ENCODE measurements around the gene FAAP100. TPM values are rescaled to one million over a fixed set of nuclear protein-coding genes. Genes with fewer than 3 reads are reported as not detected.

FAAP100 gene
- total and polyA plus RNA-seq, 2 experiments from 2014 or later, result 51.2 to 65.6 TPM

DNA sequence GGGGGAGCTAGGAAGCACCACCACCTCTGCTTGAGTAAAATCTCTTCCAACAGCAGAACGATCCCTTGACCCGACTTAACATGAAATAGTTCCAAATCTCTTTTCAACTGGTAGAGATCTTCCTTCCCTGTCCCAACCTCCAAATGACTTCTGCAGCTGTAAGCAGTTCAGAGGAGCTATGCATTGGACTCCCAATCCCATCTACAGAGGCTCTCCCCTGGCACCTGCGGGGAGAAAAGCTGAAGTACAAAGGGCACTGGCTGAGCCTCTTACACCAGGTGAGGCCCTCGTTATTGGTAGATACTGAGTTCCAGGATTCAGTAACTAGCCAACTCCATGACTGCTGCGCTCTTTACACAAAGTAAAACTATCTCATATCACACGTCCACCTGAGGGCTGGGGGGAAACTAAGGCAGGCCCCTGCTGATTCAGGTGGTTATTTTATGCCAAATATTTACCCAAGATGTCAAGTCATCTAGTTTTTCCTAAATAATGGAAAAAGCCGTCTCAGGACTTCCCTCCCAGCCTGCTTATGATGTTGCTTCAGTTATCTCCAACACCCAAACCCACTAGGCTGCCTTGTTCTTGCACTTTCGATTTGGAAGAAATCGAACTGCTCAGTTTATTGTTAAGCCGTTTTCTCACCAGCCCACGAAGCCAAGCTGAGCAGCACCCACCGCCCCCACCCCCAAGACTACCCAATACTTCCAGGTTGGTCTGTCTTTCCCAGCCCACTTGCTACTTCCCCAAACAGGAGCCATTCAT lies 42.8 kb downstream of the FAAP100 start:
- H3K4me1 ChIP-seq (ENCODE audit: low read depth), result peaks cover 9% of the 10 kb centered on the region
- no peaks in the 10 kb centered on the region for H3K9me3 ChIP-seq (ENCODE audit: low read depth)
- DNase-seq (ENCODE audit: low read depth in 1 of 2, low spot score in 1 of 2), result peak; percentile 59 to 61
- no peaks in the 10 kb centered on the region for H3K27me3 ChIP-seq
- peak overlapping the region; percentile 100 for H3K4me3 ChIP-seq
- peak overlapping the region; percentile 100 for H3K27ac ChIP-seq
- TF ChIP-seq, protein P1, sequence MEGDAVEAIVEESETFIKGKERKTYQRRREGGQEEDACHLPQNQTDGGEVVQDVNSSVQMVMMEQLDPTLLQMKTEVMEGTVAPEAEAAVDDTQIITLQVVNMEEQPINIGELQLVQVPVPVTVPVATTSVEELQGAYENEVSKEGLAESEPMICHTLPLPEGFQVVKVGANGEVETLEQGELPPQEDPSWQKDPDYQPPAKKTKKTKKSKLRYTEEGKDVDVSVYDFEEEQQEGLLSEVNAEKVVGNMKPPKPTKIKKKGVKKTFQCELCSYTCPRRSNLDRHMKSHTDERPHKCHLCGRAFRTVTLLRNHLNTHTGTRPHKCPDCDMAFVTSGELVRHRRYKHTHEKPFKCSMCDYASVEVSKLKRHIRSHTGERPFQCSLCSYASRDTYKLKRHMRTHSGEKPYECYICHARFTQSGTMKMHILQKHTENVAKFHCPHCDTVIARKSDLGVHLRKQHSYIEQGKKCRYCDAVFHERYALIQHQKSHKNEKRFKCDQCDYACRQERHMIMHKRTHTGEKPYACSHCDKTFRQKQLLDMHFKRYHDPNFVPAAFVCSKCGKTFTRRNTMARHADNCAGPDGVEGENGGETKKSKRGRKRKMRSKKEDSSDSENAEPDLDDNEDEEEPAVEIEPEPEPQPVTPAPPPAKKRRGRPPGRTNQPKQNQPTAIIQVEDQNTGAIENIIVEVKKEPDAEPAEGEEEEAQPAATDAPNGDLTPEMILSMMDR (IDR thresholded peaks at IDR 0.05; ENCODE audit: low read depth, low read length), result no peak
- peaks cover 35% of the 10 kb centered on the region for H3K36me3 ChIP-seq

DNA sequence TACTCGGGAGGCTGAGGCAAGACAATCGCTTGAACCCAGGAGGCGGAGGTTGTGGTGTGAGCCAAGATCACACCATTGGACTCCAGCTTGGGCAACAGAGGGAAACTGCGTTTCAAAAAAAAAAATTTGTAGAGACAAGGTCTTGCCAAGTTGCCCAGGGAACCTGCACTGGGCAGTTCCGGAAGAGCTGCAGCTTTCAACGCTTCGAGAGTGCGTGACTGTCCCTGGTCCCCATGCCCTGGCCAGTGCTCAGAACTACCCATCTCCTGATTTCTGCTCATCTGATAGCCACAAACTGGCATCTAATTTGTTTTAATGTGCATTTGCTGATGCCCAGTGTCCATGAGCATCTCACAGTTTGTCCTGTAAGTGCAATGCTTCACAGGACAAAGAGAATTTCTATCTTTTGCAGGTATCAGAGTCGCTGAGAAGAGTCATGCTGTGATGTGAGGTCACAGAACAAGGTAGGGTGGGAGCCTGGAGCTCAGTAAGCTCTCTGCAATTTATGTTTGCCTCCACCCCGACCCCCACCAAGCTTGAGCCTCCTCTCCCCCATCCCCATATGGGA lies 43.4 kb downstream of the FAAP100 start:
- Histone ChIP-seq H3K27me3 (no peaks in the 10 kb centered on the region), H3K27ac (peak overlapping the region; percentile 100), H3K9me3 (ENCODE audit: low read depth) (no peaks in the 10 kb centered on the region), H3K4me3 (peak overlapping the region; percentile 100), H3K4me1 (ENCODE audit: low read depth) (peaks cover 9% of the 10 kb centered on the region), H3K36me3 (peaks cover 35% of the 10 kb centered on the region)
- TF ChIP-seq, protein P1 (IDR thresholded peaks at IDR 0.05; ENCODE audit: low read depth, low read length), result no peak
- DNase-seq (ENCODE audit: low read depth in 1 of 2, low spot score in 1 of 2), result peak; percentile 66 to 77

GRCh38 chr17:81503619-81504018 lies 48.5 kb downstream of the FAAP100 start:
- TF ChIP-seq, protein P1 (IDR thresholded peaks at IDR 0.05; ENCODE audit: low read depth, low read length), result no peak

DNA sequence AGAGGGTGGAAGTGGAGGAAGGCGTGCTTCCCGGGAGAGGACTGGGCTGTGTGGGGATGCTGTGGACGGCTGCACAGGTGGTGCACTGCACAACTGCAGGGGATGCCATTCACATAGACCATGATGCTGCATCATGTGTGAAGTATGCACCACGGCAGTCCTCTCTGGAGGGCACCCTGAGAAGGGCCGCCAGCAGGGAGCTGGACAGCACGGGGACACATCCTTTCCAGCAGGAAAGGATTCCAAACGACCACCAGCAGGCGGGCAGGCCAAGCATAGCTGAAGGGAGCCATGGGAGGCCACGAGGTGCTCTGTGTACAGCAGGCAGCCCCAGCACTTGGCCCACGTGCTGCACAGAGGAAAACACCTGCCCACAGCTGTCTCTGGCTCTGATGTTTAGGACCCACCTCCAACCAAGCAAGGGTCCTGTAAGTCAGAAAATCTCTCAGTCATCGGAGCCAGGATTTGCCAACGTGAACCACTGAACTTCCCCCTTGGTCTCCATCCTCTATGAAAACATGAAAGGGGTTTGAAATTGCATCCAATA lies 49.6 kb downstream of the FAAP100 start:
- Histone ChIP-seq H3K27me3 (no peaks in the 10 kb centered on the region), H3K36me3 (no peaks in the 10 kb centered on the region), H3K9me3 (ENCODE audit: low read depth) (no peaks in the 10 kb centered on the region), H3K4me3 (no peak overlapping the region), H3K4me1 (ENCODE audit: low read depth) (no peaks in the 10 kb centered on the region), H3K27ac (no peak overlapping the region)
- TF ChIP-seq, protein P1 (IDR thresholded peaks at IDR 0.05; ENCODE audit: low read depth, low read length), result no peak
- DNase-seq (ENCODE audit: low read depth in 1 of 2, low spot score in 1 of 2), result no peak

More at GRCh38 chr17:81503619-81504018, 48.5 kb downstream of the FAAP100 start:
- DNase-seq (ENCODE audit: low read depth in 1 of 2, low spot score in 1 of 2), result no peak
- H3K9me3 ChIP-seq (ENCODE audit: low read depth), result no peaks in the 10 kb centered on the region
- H3K36me3 ChIP-seq, result no peaks in the 10 kb centered on the region
- H3K4me1 ChIP-seq (ENCODE audit: low read depth), result no peaks in the 10 kb centered on the region
- no peak overlapping the region for H3K4me3 ChIP-seq
- H3K27me3 ChIP-seq, result no peaks in the 10 kb centered on the region
- H3K27ac ChIP-seq, result no peak overlapping the region

DNA sequence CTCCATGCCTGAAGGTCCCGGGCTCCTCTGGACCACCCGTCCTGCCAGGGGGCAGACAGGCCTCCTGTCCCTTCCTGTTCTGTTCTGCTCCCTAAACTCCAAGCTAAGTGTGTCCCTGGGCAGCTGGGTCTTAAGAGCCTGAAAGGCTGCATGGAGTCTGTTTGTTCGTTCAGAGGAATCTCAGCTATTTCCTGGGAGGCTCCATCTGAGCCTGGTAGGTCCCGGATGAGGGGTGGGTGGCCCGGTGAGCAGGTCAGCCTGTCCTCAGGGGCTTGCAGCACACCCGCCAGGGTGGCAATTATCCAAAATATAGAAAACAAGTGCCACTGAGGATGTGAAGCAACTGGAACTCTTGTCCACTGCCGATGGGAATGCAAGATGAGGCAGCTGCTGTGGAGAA lies 52.1 kb downstream of the FAAP100 start:
- Histone ChIP-seq H3K27ac (peak overlapping the region; percentile 39), H3K27me3 (no peaks in the 10 kb centered on the region), H3K4me3 (no peak overlapping the region), H3K4me1 (ENCODE audit: low read depth) (no peaks in the 10 kb centered on the region), H3K36me3 (no peaks in the 10 kb centered on the region), H3K9me3 (ENCODE audit: low read depth) (no peaks in the 10 kb centered on the region)
- TF ChIP-seq, protein P1 (IDR thresholded peaks at IDR 0.05; ENCODE audit: low read depth, low read length), result no peak
- DNase-seq (ENCODE audit: low read depth in 1 of 2, low spot score in 1 of 2), result peak in 1 of 2 donors; percentile 60
